Loucy (cell line): ENCODE measurements around the gene GNPTAB.

ENCODE experiments used
- H2AFZ ChIP-seq: fragments of 200-600 bp; sonication (generic); 2 replicates; pipeline ENCODE4 v1.6.0; 2016; ENCODE audit warnings: antibody characterized with exemption, mild to moderate bottlenecking, low read length, moderate library complexity
- H3F3A ChIP-seq: fragments of 200-600 bp; 2 replicates; pipeline ENCODE4 v1.6.0; 2016; ENCODE audit warnings: antibody characterized with exemption, low read depth, mild to moderate bottlenecking
- H3K27me3 ChIP-seq: fragments of 200-600 bp; sonication (generic); 2 replicates; pipeline ENCODE4 v1.6.1; 2014; ENCODE audit warnings: low read length, mild to moderate bottlenecking; ENCODE audit not compliant: insufficient read depth, poor library complexity, severe bottlenecking
- H3K36me3 ChIP-seq: fragments of 200-600 bp; sonication (generic); 2 replicates; pipeline ENCODE4 v1.6.1; 2016; ENCODE audit warnings: low read length; ENCODE audit not compliant: insufficient read depth
- H3K4me1 ChIP-seq: fragments of 200-600 bp; sonication (generic); 2 replicates; pipeline ENCODE4 v1.5.1; 2014; ENCODE audit warnings: low read length, mild to moderate bottlenecking; ENCODE audit not compliant: insufficient read depth, poor library complexity, severe bottlenecking
- H3K4me2 ChIP-seq: fragments of 200-600 bp; sonication (generic); 2 replicates; pipeline ENCODE4 v1.6.0; 2014; ENCODE audit warnings: antibody characterized with exemption, low read length, low read depth, mild to moderate bottlenecking; ENCODE audit not compliant: poor library complexity, severe bottlenecking
- H3K4me3 ChIP-seq: fragments of 200-600 bp; sonication (generic); 2 replicates; pipeline ENCODE4 v1.5.1; 2014; ENCODE audit warnings: low read length, mild to moderate bottlenecking, mixed read lengths; ENCODE audit not compliant: poor library complexity, severe bottlenecking
- H3K79me2 ChIP-seq: fragments of 200-600 bp; sonication (generic); 2 replicates; pipeline ENCODE4 v1.6.1; 2014; ENCODE audit warnings: low read length; ENCODE audit not compliant: insufficient read depth
- H3K9ac ChIP-seq: fragments of 200-600 bp; sonication (generic); 2 replicates; pipeline ENCODE4 v1.6.0; 2014; ENCODE audit warnings: mild to moderate bottlenecking, low read depth, low read length, moderate library complexity; ENCODE audit not compliant: poor library complexity, severe bottlenecking
- H3K9me2 ChIP-seq: fragments of 200-600 bp; sonication (generic); replicated peaks from 2 replicates; pipeline ENCODE4 v1.6.1; 2016; ENCODE audit warnings: low read depth, low read length, mixed read lengths
- H3K9me3 ChIP-seq: fragments of 200-600 bp; sonication (generic); 2 replicates; pipeline ENCODE4 v1.6.1; 2014; ENCODE audit warnings: mild to moderate bottlenecking, antibody characterized with exemption, low read length, low read depth; ENCODE audit not compliant: insufficient read depth
- H4K20me1 ChIP-seq: fragments of 200-600 bp; sonication (generic); 2 replicates; pipeline ENCODE4 v1.6.0; 2014; ENCODE audit warnings: antibody characterized with exemption, low read length, mild to moderate bottlenecking; ENCODE audit not compliant: insufficient read depth, poor library complexity, severe bottlenecking
- EZH2phosphoT487 ChIP-seq: fragments of 200-600 bp; IDR thresholded peaks from 2 replicates; pipeline ENCODE4 v1.6.1; 2018; ENCODE audit warnings: antibody characterized with exemption, mild to moderate bottlenecking, moderate library complexity, borderline replicate concordance
- TF ChIP-seq, protein P1 (sequence below): fragments of 200-600 bp; sonication (generic); conservative IDR thresholded peaks from 2 replicates; pipeline ENCODE4 v1.5.1; 2014; ENCODE audit warnings: mild to moderate bottlenecking, antibody characterized with exemption, low read length

The GNPTAB gene

DNA sequence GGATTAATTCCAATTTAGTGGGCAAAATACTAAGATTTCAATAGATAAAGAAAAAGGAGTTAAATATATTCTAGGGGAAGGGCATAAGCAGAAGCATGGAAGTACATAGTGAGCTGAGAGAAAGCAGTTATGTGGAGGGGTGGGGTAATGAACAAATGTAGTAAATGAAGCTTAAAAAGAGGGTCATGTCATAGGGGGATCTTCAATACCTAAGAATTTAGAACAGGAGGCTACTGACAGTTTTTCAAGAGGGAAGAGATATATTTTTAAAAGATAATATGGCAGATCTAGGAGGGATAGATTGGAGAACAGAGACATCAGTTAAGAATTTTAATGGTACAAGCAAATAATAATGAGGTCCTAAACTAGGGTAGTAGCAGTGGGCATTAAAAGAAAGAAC, 100.9 kb downstream of the GNPTAB start:
- no peak for TF ChIP-seq EZH2phosphoT487
- TF ChIP-seq, protein P1, sequence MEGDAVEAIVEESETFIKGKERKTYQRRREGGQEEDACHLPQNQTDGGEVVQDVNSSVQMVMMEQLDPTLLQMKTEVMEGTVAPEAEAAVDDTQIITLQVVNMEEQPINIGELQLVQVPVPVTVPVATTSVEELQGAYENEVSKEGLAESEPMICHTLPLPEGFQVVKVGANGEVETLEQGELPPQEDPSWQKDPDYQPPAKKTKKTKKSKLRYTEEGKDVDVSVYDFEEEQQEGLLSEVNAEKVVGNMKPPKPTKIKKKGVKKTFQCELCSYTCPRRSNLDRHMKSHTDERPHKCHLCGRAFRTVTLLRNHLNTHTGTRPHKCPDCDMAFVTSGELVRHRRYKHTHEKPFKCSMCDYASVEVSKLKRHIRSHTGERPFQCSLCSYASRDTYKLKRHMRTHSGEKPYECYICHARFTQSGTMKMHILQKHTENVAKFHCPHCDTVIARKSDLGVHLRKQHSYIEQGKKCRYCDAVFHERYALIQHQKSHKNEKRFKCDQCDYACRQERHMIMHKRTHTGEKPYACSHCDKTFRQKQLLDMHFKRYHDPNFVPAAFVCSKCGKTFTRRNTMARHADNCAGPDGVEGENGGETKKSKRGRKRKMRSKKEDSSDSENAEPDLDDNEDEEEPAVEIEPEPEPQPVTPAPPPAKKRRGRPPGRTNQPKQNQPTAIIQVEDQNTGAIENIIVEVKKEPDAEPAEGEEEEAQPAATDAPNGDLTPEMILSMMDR: no peak

DNA sequence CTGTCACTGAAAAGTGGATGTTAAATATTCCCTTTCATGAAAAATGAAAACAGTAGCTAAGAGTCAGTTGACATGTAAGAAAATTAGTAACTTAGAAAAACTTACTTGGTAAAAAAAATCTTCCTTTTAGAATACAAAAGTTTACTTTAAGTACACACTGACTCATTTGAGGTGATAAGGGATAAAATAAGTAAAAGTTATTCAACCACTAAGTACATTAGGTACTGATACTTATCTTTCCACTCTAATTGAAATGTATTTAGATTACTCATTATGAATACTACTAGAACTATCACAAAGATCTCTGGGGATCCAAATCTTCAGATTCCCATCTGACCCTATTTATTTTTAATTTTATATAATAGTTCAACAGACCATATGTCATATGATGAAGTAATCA, 103.7 kb downstream of the GNPTAB start:
- H3K9me2 ChIP-seq: no peaks in the 10 kb centered on the region
- TF ChIP-seq EZH2phosphoT487: no peak
- TF ChIP-seq, protein P1: no peak
- no peaks in the 10 kb centered on the region for H4K20me1 ChIP-seq
- H3K4me3 ChIP-seq: no peak overlapping the region
- H3F3A ChIP-seq: no peaks in the 10 kb centered on the region
- no peak overlapping the region for H3K9ac ChIP-seq
- H3K36me3 ChIP-seq: peaks cover 40% of the 10 kb centered on the region
- H3K79me2 ChIP-seq: no peaks in the 10 kb centered on the region
- H3K9me3 ChIP-seq: no peaks in the 10 kb centered on the region
- H3K4me1 ChIP-seq: no peaks in the 10 kb centered on the region
- no peaks in the 10 kb centered on the region for H3K27me3 ChIP-seq
- no peak overlapping the region for H2AFZ ChIP-seq
- H3K4me2 ChIP-seq: no peak overlapping the region

More for the DNA sequence above, 100.9 kb downstream of the GNPTAB start:
- Histone ChIP-seq H3F3A (no peaks in the 10 kb centered on the region), H3K4me1 (no peaks in the 10 kb centered on the region), H3K9me3 (no peaks in the 10 kb centered on the region), H3K4me3 (no peak overlapping the region), H3K27me3 (no peaks in the 10 kb centered on the region), H3K4me2 (no peak overlapping the region), H2AFZ (no peak overlapping the region), H3K9ac (no peak overlapping the region), H4K20me1 (no peaks in the 10 kb centered on the region), H3K36me3 (peaks cover 28% of the 10 kb centered on the region; the same call in 1 of the 2 replicates), H3K79me2 (no peaks in the 10 kb centered on the region), H3K9me2 (no peaks in the 10 kb centered on the region)

DNA sequence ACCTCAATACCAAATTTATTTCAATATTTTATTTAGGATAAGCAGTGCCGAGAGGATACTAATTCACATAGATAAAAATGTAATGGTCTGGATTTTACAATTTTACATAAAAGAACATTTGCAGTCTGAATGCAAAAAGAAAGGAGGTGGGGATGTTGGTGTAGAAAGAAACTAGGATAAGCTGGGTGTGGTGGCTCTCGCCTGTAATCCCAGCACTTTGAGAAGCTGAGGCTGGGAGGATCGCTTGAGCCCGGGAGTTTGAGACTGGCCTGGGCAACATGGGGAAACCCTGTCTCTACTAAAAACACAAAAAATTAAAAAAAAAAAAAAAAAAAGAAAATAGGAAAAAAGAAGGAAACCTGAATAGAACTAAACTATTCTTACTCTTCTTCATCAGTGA, 108.4 kb downstream of the GNPTAB start:
- Histone ChIP-seq H4K20me1 (no peaks in the 10 kb centered on the region), H3K4me1 (no peaks in the 10 kb centered on the region), H3K27me3 (no peaks in the 10 kb centered on the region), H3K4me3 (no peak overlapping the region), H3K79me2 (no peaks in the 10 kb centered on the region), H3F3A (no peaks in the 10 kb centered on the region), H3K9ac (no peak overlapping the region), H2AFZ (no peak overlapping the region), H3K36me3 (peaks cover 49% of the 10 kb centered on the region), H3K9me3 (no peaks in the 10 kb centered on the region), H3K9me2 (no peaks in the 10 kb centered on the region), H3K4me2 (no peak overlapping the region)
- TF ChIP-seq EZH2phosphoT487: no peak
- TF ChIP-seq, protein P1: no peak
